Ovary (tissue), 9 donors: ENCODE data around the gene AP1AR. TPM values are rescaled to one million over a fixed set of nuclear protein-coding genes. Genes with fewer than 3 reads are reported as not detected.

Experiments used
- DNase-seq, 5 donors: peaks; one replicate each; pipeline ENCODE4 v3.0.0-alpha.2; 2019 to 2020
- H3K27ac ChIP-seq, 2 donors: fragments of 200-600 bp; one replicate each; pipeline versions ENCODE4 v1.5.1 to v1.8.0; 2019 to 2022
- H3K27me3 ChIP-seq: fragments of 200-600 bp; one replicate; pipeline ENCODE4 v1.8.0; 2022
- H3K36me3 ChIP-seq: fragments of 200-600 bp; sonication (generic); one replicate; pipeline ENCODE4 v1.5.1; 2019
- H3K4me1 ChIP-seq: one replicate; pipeline ENCODE4 v1.8.1; 2013; ENCODE audit warnings: mild to moderate bottlenecking, moderate library complexity; ENCODE audit not compliant: insufficient read depth
- H3K4me3 ChIP-seq: fragments of 200-600 bp; sonication (generic); one replicate; pipeline ENCODE4 v1.5.1; 2017
- H3K9me3 ChIP-seq, 2 donors: fragments of 200-600 bp in 1 of 2; sonication (generic) in 1 of 2; one replicate each; pipeline versions ENCODE4 v1.5.1 to v1.8.1; 2013 to 2019; ENCODE audit warnings: mild to moderate bottlenecking in 1 of 2, moderate library complexity in 1 of 2
- CTCF ChIP-seq, 3 donors: fragments of 450-650 bp in 2 of 3; fragments of 200-600 bp in 1 of 3; IDR thresholded peaks; one replicate each; pipeline versions ENCODE4 v1.5.1 to v1.8.0; 2016 to 2022; ENCODE audit warnings: antibody characterized with exemption in 3 of 3, mild to moderate bottlenecking in 1 of 3
- EP300 ChIP-seq: sonication (generic); formaldehyde crosslinking; IDR thresholded peaks from one replicate; pipeline ENCODE4 v1.6.1; 2017; ENCODE audit warnings: antibody characterized with exemption
- POLR2A ChIP-seq: fragments of 450-650 bp; IDR thresholded peaks from one replicate; pipeline ENCODE4 v1.6.1; 2017; ENCODE audit warnings: antibody characterized with exemption, mild to moderate bottlenecking, moderate library complexity
- WGBS, 3 donors: extraction: QIAGEN DNeasy Blood & Tissue Kit in 1 of 3; methylation state at CpG; one replicate each; pipeline versions ENCODE4 v1.1.5 to v1.1.7; 2013 to 2017; 5-methylcytosine and 5-hydroxymethylcytosine counted together
- intact Hi-C, 4 donors: fragments of 100-400 bp; cut with DNase I; formaldehyde crosslinking; loops; one replicate each; pipeline versions ENCODE4 v1.11.0 to v1.15.1; 2022 to 2023
- polyA plus RNA-seq, 2 donors: library from polyadenylated mRNA; stranded (reverse); fragments of 200-250 nt in 1 of 2; fragments of 350-450 nt in 1 of 2; fragmentation: Illumina TruSeq in 1 of 2; extraction: RNeasy Lipid Tissue Mini Kit (QIAGEN cat#74804) in 1 of 2; gene quantifications; one replicate each; pipeline ENCODE4 v1.2.3, GENCODE V29; 2013 to 2014
- total RNA-seq, 7 donors: library from RNA; depleted of rRNA in 2 of 7; stranded (reverse); fragments of >200 nt in 2 of 7; fragmentation: NEBNext Ultra II Directional in 3 of 7; extraction: Animal tissue kit (Norgen Biotek cat#: 25700) in 3 of 7; gene quantifications; one replicate each; pipeline versions ENCODE4 v1.1.0 to v1.2.4, GENCODE V29; 2016 to 2023
- donor health status: DM: no; HTN: no; CAD: no; lungs with moderate emphysema.
- donor health status: DM: no; HTN: no; CAD: no.
- donor health status: Bipolar disorder and iron deficiency.
- donor health status: DM: yes; HTN: yes; CAD: no.
- donor health status: DM: no; HTN: no; CAD: no.
- donor health status: DM: yes; HTN: yes; CAD: no.

AP1AR gene
- total and polyA plus RNA-seq, 9 donors = 9.1 to 27.0 (median 18.3) TPM

DNA sequence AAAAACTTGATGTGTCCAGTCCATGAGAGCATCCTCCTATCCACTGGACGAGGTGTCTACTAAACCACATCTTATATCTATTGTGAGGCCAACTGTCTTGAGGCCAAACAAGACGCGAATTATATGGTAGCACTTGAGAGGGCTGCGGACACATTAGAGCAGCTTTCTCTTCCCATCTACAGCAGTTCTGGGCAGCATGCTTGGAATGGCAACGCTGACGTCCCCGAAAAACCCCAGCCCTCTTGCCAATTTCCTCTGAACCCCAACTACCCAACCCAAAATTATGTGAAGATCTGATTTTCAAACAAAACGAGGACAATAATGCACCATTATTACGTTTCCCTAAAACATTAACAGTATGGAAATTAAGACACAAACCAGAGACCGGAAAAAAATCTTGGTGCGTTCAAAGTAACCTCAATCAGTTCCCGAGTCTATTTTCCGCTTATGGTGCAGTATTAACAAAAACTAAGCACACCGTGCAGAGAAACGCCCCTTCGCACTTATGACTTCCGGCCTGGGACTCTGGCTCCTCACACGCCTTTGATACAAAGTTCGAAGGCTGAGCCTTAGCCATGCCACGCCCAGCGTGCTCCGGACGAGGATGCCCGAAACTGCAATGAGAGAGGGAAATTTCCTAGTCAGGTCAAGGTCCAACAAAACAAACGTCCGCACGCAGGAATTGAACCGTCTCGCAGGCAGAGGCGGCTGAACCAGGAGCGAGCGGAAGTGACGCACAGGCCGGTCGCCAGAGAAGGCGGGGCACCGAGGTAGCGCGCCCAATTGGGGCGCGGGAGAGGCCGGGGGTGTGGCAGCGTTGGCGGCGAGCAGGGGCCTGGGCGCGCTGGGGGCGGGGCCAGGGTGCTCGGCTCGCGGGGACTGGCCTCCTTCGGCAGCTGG, 458 bp upstream of the AP1AR start:
- H3K27ac ChIP-seq = peak overlapping the region; percentile 92 to 93
- peak; percentile 98 to 99 (median 99) for DNase-seq
- no peaks in the 10 kb centered on the region for H3K4me1 ChIP-seq
- TF ChIP-seq POLR2A (no peak), EP300 (peak; percentile 38)
- intact Hi-C loops = loop anchor here in 2 of 4 donors (2.0 to 10.0 kb wide), 4 partner anchors 82 to 134 kb away; partner anchors contain the start of gene FAM241A (in 1 of the 2)
- 1% methylated on average over 27 to 52 of the region's 52 CpGs for whole genome bisulfite sequencing, 3 donors
- no peaks in the 10 kb centered on the region for H3K36me3 ChIP-seq
- H3K27me3 ChIP-seq = no peaks in the 10 kb centered on the region
- no peaks in the 10 kb centered on the region for H3K9me3 ChIP-seq
- peak overlapping the region; percentile 99 for H3K4me3 ChIP-seq

GRCh38 chr4:112234952-112235609, 3.5 kb downstream of the AP1AR start:
- Histone ChIP-seq H3K9me3 (no peaks in the 10 kb centered on the region), H3K27me3 (no peaks in the 10 kb centered on the region), H3K4me3 (no peak overlapping the region), H3K27ac (no peak overlapping the region), H3K36me3 (no peaks in the 10 kb centered on the region), H3K4me1 (peaks cover 4% of the 10 kb centered on the region)
- DNase-seq = peak in 4 of 5 donors; percentile 46 to 79 (median 54)
- TF ChIP-seq CTCF (IDR thresholded peaks at IDR 0.05) = peak; percentile 49 to 73 (median 49)
- TF ChIP-seq POLR2A = no peak
- 42 to 50% (median 46%) methylated on average over 3 of the region's 3 CpGs for WGBS, 3 donors
- intact Hi-C loops = loop anchor here in 2 of 4 donors (5.0 to 10.0 kb wide), 3 partner anchors 90 to 138 kb away; partner anchors contain the start of gene FAM241A (in 1 of the 2)

GRCh38 chr4:112236040-112236439, 4.5 kb downstream of the AP1AR start:
- H3K4me1 ChIP-seq = peaks cover 4% of the 10 kb centered on the region

GRCh38 chr4:112238833-112239232, 7.2 kb downstream of the AP1AR start:
- H3K9me3 ChIP-seq = no peaks in the 10 kb centered on the region
- 92 to 99% (median 97%) methylated on average over 2 of the region's 2 CpGs for WGBS, 3 donors
- intact Hi-C loops = loop anchor here in 2 of 4 donors (10.0 kb wide), 2 partner anchors 94 to 134 kb away; partner anchors contain the start of gene FAM241A (in 1 of the 2)

More at GRCh38 chr4:112236040-112236439, 4.5 kb downstream of the AP1AR start:
- Histone ChIP-seq H3K27me3 (no peaks in the 10 kb centered on the region), H3K27ac (no peak overlapping the region), H3K9me3 (no peaks in the 10 kb centered on the region), H3K36me3 (no peaks in the 10 kb centered on the region), H3K4me3 (no peak overlapping the region)
- DNase-seq = no peak
- TF ChIP-seq EP300 (no peak), POLR2A (no peak), CTCF (IDR thresholded peaks at IDR 0.05) (no peak)
- intact Hi-C loops = loop anchor here in 2 of 4 donors (10.0 kb wide), 2 partner anchors 91 to 131 kb away; partner anchors contain the start of gene FAM241A (in 1 of the 2)
- 91 to 95% (median 92%) methylated on average over 2 of the region's 2 CpGs for WGBS, 3 donors

More at GRCh38 chr4:112238833-112239232, 7.2 kb downstream of the AP1AR start:
- no peak overlapping the region for H3K4me3 ChIP-seq
- H3K36me3 ChIP-seq = no peaks in the 10 kb centered on the region
- no peaks in the 10 kb centered on the region for H3K27me3 ChIP-seq
- H3K27ac ChIP-seq = no peak overlapping the region
- DNase-seq = no peak
- peaks cover 4% of the 10 kb centered on the region for H3K4me1 ChIP-seq
- TF ChIP-seq POLR2A = no peak
- TF ChIP-seq CTCF (IDR thresholded peaks at IDR 0.05) = no peak
- no peak for TF ChIP-seq EP300
